K562 (cell line): Measurements from ENCODE around the gene LRRC74B. TPM values are rescaled to one million over a fixed set of nuclear protein-coding genes. Genes with fewer than 3 reads are reported as not detected.

Experiments
- ATF4 ChIP-seq: fragments of 450-650 bp; formaldehyde crosslinking; IDR thresholded peaks from 2 replicates; pipeline ENCODE4 v1.4.0; 2022; ENCODE audit warnings: mild to moderate bottlenecking, moderate library complexity
- BRF1 ChIP-seq: IDR thresholded peaks from 3 replicates; pipeline ENCODE4 v1.6.1; 2011; ENCODE audit warnings: borderline replicate concordance, mild to moderate bottlenecking; ENCODE audit not compliant: insufficient read length; ENCODE audit errors: extremely low read depth
- BRF2 ChIP-seq: IDR thresholded peaks from 3 replicates; pipeline ENCODE4 v1.6.1; 2011; ENCODE audit warnings: borderline replicate concordance, mild to moderate bottlenecking; ENCODE audit not compliant: insufficient read length, insufficient read depth
- GTF2F1 ChIP-seq: IDR thresholded peaks from 2 replicates; pipeline ENCODE4 v1.6.1; 2011; ENCODE audit warnings: low read depth, low read length, improper control_type of control experiment
- MCM7 ChIP-seq, 2 experiments: fragments of 450-650 bp; IDR thresholded peaks; 2 replicates each; pipeline ENCODE4 v1.6.1; 2016 to 2018
- PTBP1 ChIP-seq: fragments of 200-400 bp; formaldehyde crosslinking; IDR thresholded peaks from 2 replicates; pipeline ENCODE4 v1.6.1; 2017; ENCODE audit warnings: low read depth, low read length
- REST ChIP-seq, 2 experiments: fragments of 450-650 bp; formaldehyde crosslinking in 1 of 2; IDR thresholded peaks; 2 replicates each; pipeline versions ENCODE4 v1.4.0 to v1.6.1; 2014 to 2020; ENCODE audit warnings: mild to moderate bottlenecking in 2 of 2, borderline replicate concordance in 1 of 2, low read depth in 1 of 2
- SRF ChIP-seq, 2 experiments: fragments of 250-450, 450-650 bp in 1 of 2; sonication (Bioruptor Pico) in 1 of 2; sonication (generic) in 1 of 2; formaldehyde crosslinking; IDR thresholded peaks; 2 replicates each; pipeline versions ENCODE4 v1.5.0 to v1.5.1; 2020 to 2022; ENCODE audit warnings: mild to moderate bottlenecking in 1 of 2, missing genetic modification reagents in 1 of 2
- STAT6 ChIP-seq: sonication (generic); formaldehyde crosslinking; IDR thresholded peaks from 2 replicates; pipeline ENCODE4 v1.8.1; 2023; ENCODE audit warnings: mild to moderate bottlenecking, missing genetic modification reagents
- ZNF354B ChIP-seq: fragments of 250-450 bp; sonication (Bioruptor Pico); IDR thresholded peaks from 2 replicates; pipeline ENCODE4 v1.4.0; 2020
- ZNF717 ChIP-seq: fragments of 250-450 bp; sonication (Bioruptor Pico); IDR thresholded peaks from 2 replicates; pipeline ENCODE4 v1.5.0; 2021
- ZNF75A ChIP-seq: fragments of 450-650 bp; formaldehyde crosslinking; IDR thresholded peaks from 2 replicates; pipeline ENCODE4 v1.4.0; 2020; ENCODE audit warnings: mild to moderate bottlenecking
- ZNF764 ChIP-seq: fragments of 250-450 bp; sonication (Bioruptor Pico); IDR thresholded peaks from 2 replicates; pipeline ENCODE4 v1.4.0; 2020; ENCODE audit warnings: low read depth, mild to moderate bottlenecking, moderate library complexity
- polyA plus RNA-seq, 8 experiments: library from polyadenylated mRNA; depleted of rRNA in 4 of 8; stranded (reverse) in 5 of 8; unstranded in 3 of 8; fragments of >200 nt; fragmentation: Nextera tagmentation in 2 of 8; fragmentation: Illumina TruSeq in 1 of 8; extraction: Ambion mirVana in 2 of 8; extraction: Trizol in 1 of 8; gene quantifications; 2 replicates each; pipeline versions ENCODE4 v1.2.1 to v1.2.3, GENCODE V29; 2011 to 2014; ENCODE audit warnings: inconsistent platforms in 1 of 8, missing spikeins in 1 of 8
- total RNA-seq, 7 experiments: library from RNA; depleted of rRNA in 6 of 7; stranded (reverse); fragments of >200 nt in 6 of 7; fragmentation: Illumina TruSeq in 2 of 7; extraction: Trizol in 2 of 7; gene quantifications; 2 replicates each; pipeline versions ENCODE4 v1.2.1 to v1.2.3, GENCODE V29; 2011 to 2021; ENCODE audit warnings: low replicate concordance in 1 of 7

Gene LRRC74B
- total and polyA plus RNA-seq, 9 of the 15 experiments (the other 6 are each of a cell fraction or from before 2014, with no cell fraction given), result not detected

GRCh38 chr22:21054714-21055563, 9.2 kb downstream of the LRRC74B start (continued):
- TF ChIP-seq ZNF764 (CRISPR knock-in tag) (no peak), PTBP1 (0 out of 2 replicates have a peak, but pooled peaks have one; percentile 38), ZNF75A (no peak), STAT6 (CRISPR knock-in tag) (peak; percentile 53; the same call in 1 of the 2 replicates), REST (IDR thresholded peaks at IDR 0.05; ENCODE audit: borderline replicate concordance) (no peak), REST (CRISPR knock-in tag; IDR thresholded peaks at IDR 0.05; ENCODE audit: low read depth) (no peak), GTF2F1 (0 out of 2 replicates have a peak, but pooled peaks have one; percentile 14), ATF4 (no peak), SRF (CRISPR knock-in tag; IDR thresholded peaks at IDR 0.05) (no peak), BRF2 (no peak), MCM7 (IDR thresholded peaks at IDR 0.05) (0 out of 4 replicates have a peak, but pooled peaks of 1 of the 2 experiments have one; percentile 68), BRF1 (no peak), ZNF717 (CRISPR knock-in tag) (no peak), ZNF354B (CRISPR knock-in tag) (no peak)
